ENCODE data around the gene IFIT1B. TPM values are rescaled to one million over a fixed set of nuclear protein-coding genes. Genes with fewer than 3 reads are reported as not detected.

IFIT1B gene
- total and polyA plus RNA-seq, 10 donors, result 0.04 to 36.9 (median 2.4) TPM; not detected in 4

GRCh38 chr10:89426230-89426868 lies 48.5 kb downstream of the IFIT1B start:
- Histone ChIP-seq H3K27ac (no peak overlapping the region), H3K27me3 (replicated peaks in 1 of 7) (no peaks in the 10 kb centered on the region), H3K36me3 (peaks cover 0 to 14% (median 6%) of the 10 kb centered on the region in 6 donors), H3K9me3 (no peaks in the 10 kb centered on the region), H3K4me3 (no peak overlapping the region), H3K4me1 (peaks cover 0 to 3% (median 0%) of the 10 kb centered on the region in 6 donors)
- intact Hi-C loops (cut with DNase I; ENCODE audit: low total_unique reads), result loop anchor here (5.0 kb wide), 1 partner anchor 141 kb away; no protein-coding TSS in a partner anchor
- TF ChIP-seq POLR2A (IDR thresholded peaks at IDR 0.05) (no peak), CTCF (IDR thresholded peaks at IDR 0.05 in 8 of 11, conservative IDR thresholded peaks at IDR 0.05 in 3 of 11) (peak; percentile 35 to 81 (median 69))
- DNase-seq, result no peak
- WGBS, 5 donors, result 59 to 64% (median 63%) methylated on average over 5 of the region's 5 CpGs

GRCh38 chr10:89427629-89428028 lies 49.8 kb downstream of the IFIT1B start:
- Histone ChIP-seq H3K4me3 (no peak overlapping the region), H3K36me3 (peaks cover 0 to 2% (median 0%) of the 10 kb centered on the region in 6 donors), H3K27ac (no peak overlapping the region), H3K4me1 (peaks cover 0 to 3% (median 0%) of the 10 kb centered on the region in 6 donors), H3K9me3 (no peaks in the 10 kb centered on the region), H3K27me3 (replicated peaks in 1 of 7) (no peaks in the 10 kb centered on the region)
- TF ChIP-seq CTCF (IDR thresholded peaks at IDR 0.05 in 8 of 11, conservative IDR thresholded peaks at IDR 0.05 in 3 of 11), result no peak
- TF ChIP-seq POLR2AphosphoS5 (IDR thresholded peaks at IDR 0.05), result no peak
- TF ChIP-seq POLR2A (IDR thresholded peaks at IDR 0.05), result no peak
- 90 to 98% (median 91%) methylated on average over 4 of the region's 4 CpGs for WGBS, 5 donors
- intact Hi-C loops (cut with DNase I; ENCODE audit: low total_unique reads), result loop anchor here (5.0 kb wide), 1 partner anchor 140 kb away; no protein-coding TSS in a partner anchor
- no peak for DNase-seq

- no peak overlapping the region for H3K27ac ChIP-seq
- DNase-seq, result no peak
- no peaks in the 10 kb centered on the region for H3K36me3 ChIP-seq
- TF ChIP-seq POLR2AphosphoS5 (IDR thresholded peaks at IDR 0.05), result no peak
- TF ChIP-seq CTCF (IDR thresholded peaks at IDR 0.05 in 8 of 11, conservative IDR thresholded peaks at IDR 0.05 in 3 of 11), result no peak
- no peak for TF ChIP-seq POLR2A (IDR thresholded peaks at IDR 0.05)
- WGBS, 5 donors, result 59 to 79% (median 75%) methylated on average over 1 of the region's 1 CpG
- H3K9me3 ChIP-seq, result no peaks in the 10 kb centered on the region
- intact Hi-C loops (cut with DNase I; ENCODE audit: low total_unique reads), result loop anchor here (5.0 kb wide), 1 partner anchor 138 kb away; no protein-coding TSS in a partner anchor
- H3K27me3 ChIP-seq (replicated peaks in 1 of 7), result no peaks in the 10 kb centered on the region
- H3K4me3 ChIP-seq, result no peak overlapping the region
- peaks cover 0 to 3% (median 0%) of the 10 kb centered on the region in 6 donors for H3K4me1 ChIP-seq
Observed at GRCh38 chr10:89428877-89429276, 51.0 kb downstream of the IFIT1B start.

GRCh38 chr10:89431977-89432376 lies 54.1 kb downstream of the IFIT1B start:
- WGBS, 5 donors, result 78 to 89% (median 80%) methylated on average over 3 of the region's 3 CpGs
- Histone ChIP-seq H3K27ac (no peak overlapping the region), H3K4me3 (no peak overlapping the region), H3K36me3 (no peaks in the 10 kb centered on the region), H3K9me3 (no peaks in the 10 kb centered on the region), H3K4me1 (no peaks in the 10 kb centered on the region), H3K27me3 (replicated peaks in 1 of 7) (peaks cover 0 to 9% (median 0%) of the 10 kb centered on the region in 7 donors)
- no peak for DNase-seq
- intact Hi-C loops (cut with DNase I; ENCODE audit: low total_unique reads), result no loop called here
- TF ChIP-seq CTCF (IDR thresholded peaks at IDR 0.05 in 8 of 11, conservative IDR thresholded peaks at IDR 0.05 in 3 of 11) (no peak), POLR2A (IDR thresholded peaks at IDR 0.05) (no peak), POLR2AphosphoS5 (IDR thresholded peaks at IDR 0.05) (no peak)

All from spleen (tissue), 11 donors.